ENCODE measurements around the gene PRM1.

DNA sequence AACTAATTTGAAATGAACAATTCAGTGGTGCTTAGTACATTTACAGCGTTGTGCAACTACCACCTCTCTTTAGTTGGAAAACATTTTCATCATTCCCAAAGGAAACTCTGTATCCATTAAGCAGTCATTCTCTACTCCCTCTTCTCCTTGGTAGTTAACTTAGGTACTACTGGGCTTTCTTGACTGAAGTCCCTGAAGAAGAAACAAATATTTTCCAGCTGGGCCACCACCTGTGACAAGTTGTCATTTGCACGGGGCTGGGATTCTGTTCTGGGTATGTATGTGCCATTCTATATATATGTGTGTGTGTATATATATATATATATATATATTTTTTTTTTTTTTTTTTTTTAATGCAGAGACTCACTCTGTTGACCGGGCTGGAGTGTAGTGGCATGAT lies 48.8 kb upstream of the PRM1 start:
- TF ChIP-seq, protein P1, sequence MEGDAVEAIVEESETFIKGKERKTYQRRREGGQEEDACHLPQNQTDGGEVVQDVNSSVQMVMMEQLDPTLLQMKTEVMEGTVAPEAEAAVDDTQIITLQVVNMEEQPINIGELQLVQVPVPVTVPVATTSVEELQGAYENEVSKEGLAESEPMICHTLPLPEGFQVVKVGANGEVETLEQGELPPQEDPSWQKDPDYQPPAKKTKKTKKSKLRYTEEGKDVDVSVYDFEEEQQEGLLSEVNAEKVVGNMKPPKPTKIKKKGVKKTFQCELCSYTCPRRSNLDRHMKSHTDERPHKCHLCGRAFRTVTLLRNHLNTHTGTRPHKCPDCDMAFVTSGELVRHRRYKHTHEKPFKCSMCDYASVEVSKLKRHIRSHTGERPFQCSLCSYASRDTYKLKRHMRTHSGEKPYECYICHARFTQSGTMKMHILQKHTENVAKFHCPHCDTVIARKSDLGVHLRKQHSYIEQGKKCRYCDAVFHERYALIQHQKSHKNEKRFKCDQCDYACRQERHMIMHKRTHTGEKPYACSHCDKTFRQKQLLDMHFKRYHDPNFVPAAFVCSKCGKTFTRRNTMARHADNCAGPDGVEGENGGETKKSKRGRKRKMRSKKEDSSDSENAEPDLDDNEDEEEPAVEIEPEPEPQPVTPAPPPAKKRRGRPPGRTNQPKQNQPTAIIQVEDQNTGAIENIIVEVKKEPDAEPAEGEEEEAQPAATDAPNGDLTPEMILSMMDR (IDR thresholded peaks at IDR 0.05) = no peak
- TF ChIP-seq NR3C1 (IDR thresholded peaks at IDR 0.05) (no peak), MAFK (IDR thresholded peaks at IDR 0.05; ENCODE audit: partially characterized antibody) (no peak), RFX5 (IDR thresholded peaks at IDR 0.05) (no peak)
